Prostate gland (tissue), 2 donors: ENCODE results near the gene DOCK2. TPM values are rescaled to one million over a fixed set of nuclear protein-coding genes. Genes with fewer than 3 reads are reported as not detected.

Experiments used
- DNase-seq: peaks from one replicate; pipeline ENCODE4 v3.0.0-alpha.2; 2019; ENCODE audit warnings: low spot score
- H3K27ac ChIP-seq, 2 donors: fragments of 200-600 bp; sonication (generic); 2 replicates each; pipeline ENCODE4 v1.5.1; 2017 to 2019
- H3K27me3 ChIP-seq: fragments of 200-600 bp; sonication (generic); replicated peaks from 2 replicates; pipeline ENCODE4 v1.5.1; 2019; ENCODE audit not compliant: insufficient read depth
- H3K36me3 ChIP-seq, 2 donors: fragments of 200-600 bp; sonication (generic); 1 replicate in 1 of 2; 2 replicates in 1 of 2; pipeline versions ENCODE4 v1.5.1 to v1.8.1; 2017 to 2019
- H3K4me1 ChIP-seq: fragments of 200-600 bp; sonication (generic); replicated peaks from 2 replicates; pipeline ENCODE4 v1.5.1; 2019
- H3K4me3 ChIP-seq, 2 donors: fragments of 200-600 bp; sonication (generic); 2 replicates each; pipeline ENCODE4 v1.5.1; 2017 to 2019
- H3K9me3 ChIP-seq: fragments of 200-600 bp; sonication (generic); 2 replicates; pipeline ENCODE4 v1.5.1; 2017
- CTCF ChIP-seq, 4 experiments: fragments of 200-600 bp in 2 of 4; fragments of 450-650 bp in 2 of 4; sonication (generic) in 2 of 4; IDR thresholded peaks; 1 replicate in 3 of 4; 2 replicates in 1 of 4; pipeline ENCODE4 v1.5.1; 2016 to 2019; ENCODE audit warnings: antibody characterized with exemption in 4 of 4, mild to moderate bottlenecking in 2 of 4, moderate library complexity in 2 of 4
- POLR2A ChIP-seq: fragments of 450-650 bp; IDR thresholded peaks from one replicate; pipeline ENCODE4 v1.6.1; 2016; ENCODE audit warnings: antibody characterized with exemption, mild to moderate bottlenecking
- POLR2AphosphoS5 ChIP-seq: sonication (generic); formaldehyde crosslinking; IDR thresholded peaks from one replicate; pipeline ENCODE4 v1.6.1; 2017; ENCODE audit warnings: antibody characterized with exemption
- WGBS: methylation state at CpG from one replicate; pipeline ENCODE4 v1.1.5; 2018; 5-methylcytosine and 5-hydroxymethylcytosine counted together
- intact Hi-C: fragments of 100-400 bp; cut with DNase I; formaldehyde crosslinking; loops from one replicate; pipeline ENCODE4 v1.14.2; 2022
- total RNA-seq, 2 donors: library from RNA; depleted of rRNA; stranded (reverse); fragments of >200 nt; gene quantifications; one replicate each; pipeline ENCODE4 v1.1.0, GENCODE V29; 2016

The DOCK2 gene
- total RNA-seq, 2 donors from 2014 or later = 2.5 to 6.2 TPM

- Histone ChIP-seq H3K4me1 (no peaks in the 10 kb centered on the region), H3K27ac (no peak overlapping the region), H3K27me3 (no peaks in the 10 kb centered on the region), H3K36me3 (no peaks in the 10 kb centered on the region), H3K4me3 (no peak overlapping the region), H3K9me3 (no peaks in the 10 kb centered on the region)
- WGBS = 65% methylated on average over 3 of the region's 3 CpGs
- DNase-seq = no peak
- intact Hi-C loops = no loop called here
- no peak for TF ChIP-seq CTCF (IDR thresholded peaks at IDR 0.05)
- TF ChIP-seq POLR2AphosphoS5 = no peak
These were observed 409.2 kb downstream of the DOCK2 start for GRCh38 chr5:170046241-170046640.

- 97% methylated on average over 3 of the region's 3 CpGs for WGBS
- H3K4me1 ChIP-seq = no peaks in the 10 kb centered on the region
- intact Hi-C loops = no loop called here
These were observed 412.6 kb downstream of the DOCK2 start for GRCh38 chr5:170049713-170050112.

GRCh38 chr5:170053896-170054295 lies 416.8 kb downstream of the DOCK2 start:
- WGBS = 91% methylated on average over 1 of the region's 1 CpG

More at GRCh38 chr5:170049713-170050112, 412.6 kb downstream of the DOCK2 start:
- H3K4me3 ChIP-seq = no peak overlapping the region
- H3K27me3 ChIP-seq = no peaks in the 10 kb centered on the region
- no peak for DNase-seq
- no peak for TF ChIP-seq CTCF (IDR thresholded peaks at IDR 0.05)
- no peak for TF ChIP-seq POLR2AphosphoS5
- no peak for TF ChIP-seq POLR2A
- H3K27ac ChIP-seq = no peak overlapping the region
- H3K9me3 ChIP-seq = no peaks in the 10 kb centered on the region
- no peaks in the 10 kb centered on the region for H3K36me3 ChIP-seq

GRCh38 chr5:170055606-170056005 lies 418.5 kb downstream of the DOCK2 start:
- Histone ChIP-seq H3K4me1 (no peaks in the 10 kb centered on the region), H3K9me3 (no peaks in the 10 kb centered on the region), H3K4me3 (no peak overlapping the region), H3K27me3 (peaks cover 2% of the 10 kb centered on the region), H3K36me3 (no peaks in the 10 kb centered on the region), H3K27ac (no peak overlapping the region)
- 100% methylated on average over 2 of the region's 2 CpGs for WGBS
- no peak for TF ChIP-seq POLR2A
- TF ChIP-seq CTCF (IDR thresholded peaks at IDR 0.05) = no peak
- no peak for TF ChIP-seq POLR2AphosphoS5
- no peak for DNase-seq
- intact Hi-C loops = no loop called here

More at GRCh38 chr5:170053896-170054295, 416.8 kb downstream of the DOCK2 start:
- H3K27ac ChIP-seq = no peak overlapping the region
- DNase-seq = no peak
- no peak overlapping the region for H3K4me3 ChIP-seq
- TF ChIP-seq POLR2A = no peak
- TF ChIP-seq POLR2AphosphoS5 = no peak
- no peak for TF ChIP-seq CTCF (IDR thresholded peaks at IDR 0.05)
- H3K36me3 ChIP-seq = no peaks in the 10 kb centered on the region
- H3K27me3 ChIP-seq = peaks cover 2% of the 10 kb centered on the region
- intact Hi-C loops = no loop called here
- H3K9me3 ChIP-seq = no peaks in the 10 kb centered on the region
- no peaks in the 10 kb centered on the region for H3K4me1 ChIP-seq

GRCh38 chr5:170056561-170057267 lies 419.6 kb downstream of the DOCK2 start:
- Histone ChIP-seq H3K36me3 (no peaks in the 10 kb centered on the region), H3K4me3 (no peak overlapping the region), H3K27ac (no peak overlapping the region), H3K9me3 (no peaks in the 10 kb centered on the region), H3K4me1 (no peaks in the 10 kb centered on the region), H3K27me3 (peaks cover 2% of the 10 kb centered on the region)
- TF ChIP-seq CTCF (IDR thresholded peaks at IDR 0.05) (no peak), POLR2A (no peak), POLR2AphosphoS5 (no peak)
- 79% methylated on average over 11 of the region's 11 CpGs for WGBS
- intact Hi-C loops = no loop called here
- no peak for DNase-seq
